Measurements from ENCODE around the gene GMPPA.

The GMPPA gene

GRCh38 chr2:219468410-219469185 lies 30.1 kb upstream of the GMPPA start:
- DNase-seq (ENCODE audit: low read depth) = no peak
- no peak overlapping the region for H3K4me3 ChIP-seq (ENCODE audit: low read depth, low read length)
- TF ChIP-seq CTCF (IDR thresholded peaks at IDR 0.05; ENCODE audit: low read depth, low read length, missing control alignments) = no peak
- in situ Hi-C loops (cut with HindIII; ENCODE audit: low sequenced_read_pairs) = no loop called here

GRCh38 chr2:219469186-219469724 lies 29.4 kb upstream of the GMPPA start:
- DNase-seq (ENCODE audit: low read depth) = no peak
- TF ChIP-seq CTCF (IDR thresholded peaks at IDR 0.05; ENCODE audit: low read depth, low read length, missing control alignments) = no peak
- in situ Hi-C loops (cut with HindIII; ENCODE audit: low sequenced_read_pairs) = no loop called here
- no peak overlapping the region for H3K4me3 ChIP-seq (ENCODE audit: low read depth, low read length)

- no peak for DNase-seq (ENCODE audit: low read depth)
- in situ Hi-C loops (cut with HindIII; ENCODE audit: low sequenced_read_pairs) = no loop called here
- no peak overlapping the region for H3K4me3 ChIP-seq (ENCODE audit: low read depth, low read length)
- TF ChIP-seq CTCF (IDR thresholded peaks at IDR 0.05; ENCODE audit: low read depth, low read length, missing control alignments) = no peak
Observed at GRCh38 chr2:219470429-219470828, 28.3 kb upstream of the GMPPA start.

- in situ Hi-C loops (cut with HindIII; ENCODE audit: low sequenced_read_pairs) = no loop called here
- H3K4me3 ChIP-seq (ENCODE audit: low read depth, low read length) = no peak overlapping the region
- DNase-seq (ENCODE audit: low read depth) = no peak
- no peak for TF ChIP-seq CTCF (IDR thresholded peaks at IDR 0.05; ENCODE audit: low read depth, low read length, missing control alignments)
Observed at GRCh38 chr2:219471476-219472371, 27.0 kb upstream of the GMPPA start.

GRCh38 chr2:219472629-219473187 lies 26.0 kb upstream of the GMPPA start:
- no peak for DNase-seq (ENCODE audit: low read depth)
- no peak overlapping the region for H3K4me3 ChIP-seq (ENCODE audit: low read depth, low read length)
- TF ChIP-seq CTCF (IDR thresholded peaks at IDR 0.05; ENCODE audit: low read depth, low read length, missing control alignments) = no peak
- in situ Hi-C loops (cut with HindIII; ENCODE audit: low sequenced_read_pairs) = no loop called here

- no peak for DNase-seq (ENCODE audit: low read depth)
- TF ChIP-seq CTCF (IDR thresholded peaks at IDR 0.05; ENCODE audit: low read depth, low read length, missing control alignments) = no peak
- H3K4me3 ChIP-seq (ENCODE audit: low read depth, low read length) = no peak overlapping the region
- in situ Hi-C loops (cut with HindIII; ENCODE audit: low sequenced_read_pairs) = no loop called here
Observed at GRCh38 chr2:219473511-219473910, 25.2 kb upstream of the GMPPA start.

All from astrocyte of the cerebellum (primary cell).